Measurements from ENCODE around the gene FHIT. TPM values are rescaled to one million over a fixed set of nuclear protein-coding genes. Genes with fewer than 3 reads are reported as not detected.

FHIT gene
- total and polyA plus RNA-seq, 2 of the 4 experiments (the other 2 are of a cell fraction): 0.07 TPM; not detected in 1

- no peak for ATAC-seq (ENCODE audit: low read depth)
- H4K8ac ChIP-seq (ENCODE audit: low read depth in 2 of 2, low read length in 2 of 2): no peak overlapping the region
- H4K91ac ChIP-seq (ENCODE audit: insufficient read depth, low read depth, low read length): no peak overlapping the region
- H3K4me1 ChIP-seq (ENCODE audit: control insufficient read depth, insufficient read depth, low read length): no peaks in the 10 kb centered on the region
- H2AK9ac ChIP-seq (replicated peaks; ENCODE audit: low read depth, low read length, poor library complexity): no peak overlapping the region
- H3K79me1 ChIP-seq (ENCODE audit: low read depth in 1 of 2, low read length in 2 of 2): no peaks in the 10 kb centered on the region
- WGBS, 2 experiments (ENCODE audit: extremely low coverage in 2 of 2, insufficient read length in 1 of 2): 100% methylated on average over 1 of the region's 2 CpGs; no CpG with 5 or more reads in 1 of the 2 experiments
- no peak overlapping the region for H4K5ac ChIP-seq (ENCODE audit: low read depth, low read length)
- H3K27me3 ChIP-seq (ENCODE audit: control insufficient read depth, insufficient read depth, low read length): no peaks in the 10 kb centered on the region
- no peak overlapping the region for H3K18ac ChIP-seq (ENCODE audit: low read depth, low read length)
- no peaks in the 10 kb centered on the region for H3K9me1 ChIP-seq (ENCODE audit: insufficient read depth, low read length)
- no peak overlapping the region for H2AFZ ChIP-seq (replicated peaks; ENCODE audit: low read length, poor library complexity)
- no peak overlapping the region for H2BK120ac ChIP-seq (ENCODE audit: low read depth, low read length)
- no peak overlapping the region for H2BK20ac ChIP-seq (ENCODE audit: low read depth, low read length)
- BruUV-seq (replicated peaks): no TSS peak
- no peaks in the 10 kb centered on the region for H4K20me1 ChIP-seq (ENCODE audit: insufficient read depth, low read length)
- H2AK5ac ChIP-seq (ENCODE audit: low read depth, low read length): no peak overlapping the region
- H3K36me3 ChIP-seq (ENCODE audit: control insufficient read depth, insufficient read depth, low read length): no peaks in the 10 kb centered on the region
- dilution Hi-C loops (cut with HindIII; ENCODE audit: low sequenced_read_pairs, unreplicated experiment) (no loop called here), intact Hi-C loops (cut with micrococcal nuclease) (no loop called here), in situ Hi-C loops (cut with MboI; ENCODE audit: low sequenced_read_pairs) (no loop called here)
- no peak overlapping the region for H3K27ac ChIP-seq (ENCODE audit: insufficient read depth, low read length)
- ChIA-PET CTCF (no interaction called here), POLR2A (ENCODE audit: unreplicated experiment) (no interaction called here)
- no peak overlapping the region for H3K56ac ChIP-seq (ENCODE audit: extremely low read depth, insufficient read depth, low read length)
- no peaks in the 10 kb centered on the region for H3K9me3 ChIP-seq (ENCODE audit: control insufficient read depth, insufficient read depth, low read length)
- H3K4me3 ChIP-seq (ENCODE audit: insufficient read depth, low read depth, low read length): no peak overlapping the region
- no peak overlapping the region for H3K9ac ChIP-seq (ENCODE audit: low read depth, low read length)
- H3K23ac ChIP-seq (ENCODE audit: low read depth, low read length): no peak overlapping the region
- TF ChIP-seq POLR2A (IDR thresholded peaks at IDR 0.05; ENCODE audit: low read depth, low read length) (no peak), MAZ (IDR thresholded peaks at IDR 0.05; ENCODE audit: borderline replicate concordance, low read depth, low read length) (no peak), RCOR1 (IDR thresholded peaks at IDR 0.05; ENCODE audit: insufficient replicate concordance, low read length) (no peak), MAFK (IDR thresholded peaks at IDR 0.05; ENCODE audit: low read depth, low read length) (no peak), RAD21 (IDR thresholded peaks at IDR 0.05; ENCODE audit: low read length) (no peak), CEBPB (IDR thresholded peaks at IDR 0.05; ENCODE audit: low read depth, low read length) (no peak), FOS (IDR thresholded peaks at IDR 0.05; ENCODE audit: low read depth, low read length) (no peak), SMC3 (IDR thresholded peaks at IDR 0.05; ENCODE audit: low read depth, low read length) (no peak), BHLHE40 (IDR thresholded peaks at IDR 0.05; ENCODE audit: low read depth, low read length) (no peak), NFE2L2 (IDR thresholded peaks at IDR 0.05; ENCODE audit: low read depth, low read length) (no peak), RFX5 (IDR thresholded peaks at IDR 0.05; ENCODE audit: low read depth, low read length) (no peak), MXI1 (IDR thresholded peaks at IDR 0.05; ENCODE audit: borderline replicate concordance, low read depth, low read length) (no peak), CHD1 (IDR thresholded peaks at IDR 0.05; ENCODE audit: low read depth, low read length) (no peak)
- TF ChIP-seq, protein P1, sequence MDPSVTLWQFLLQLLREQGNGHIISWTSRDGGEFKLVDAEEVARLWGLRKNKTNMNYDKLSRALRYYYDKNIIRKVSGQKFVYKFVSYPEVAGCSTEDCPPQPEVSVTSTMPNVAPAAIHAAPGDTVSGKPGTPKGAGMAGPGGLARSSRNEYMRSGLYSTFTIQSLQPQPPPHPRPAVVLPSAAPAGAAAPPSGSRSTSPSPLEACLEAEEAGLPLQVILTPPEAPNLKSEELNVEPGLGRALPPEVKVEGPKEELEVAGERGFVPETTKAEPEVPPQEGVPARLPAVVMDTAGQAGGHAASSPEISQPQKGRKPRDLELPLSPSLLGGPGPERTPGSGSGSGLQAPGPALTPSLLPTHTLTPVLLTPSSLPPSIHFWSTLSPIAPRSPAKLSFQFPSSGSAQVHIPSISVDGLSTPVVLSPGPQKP (IDR thresholded peaks at IDR 0.05; ENCODE audit: borderline replicate concordance, low read depth, low read length): no peak
- TF ChIP-seq, protein P2, sequence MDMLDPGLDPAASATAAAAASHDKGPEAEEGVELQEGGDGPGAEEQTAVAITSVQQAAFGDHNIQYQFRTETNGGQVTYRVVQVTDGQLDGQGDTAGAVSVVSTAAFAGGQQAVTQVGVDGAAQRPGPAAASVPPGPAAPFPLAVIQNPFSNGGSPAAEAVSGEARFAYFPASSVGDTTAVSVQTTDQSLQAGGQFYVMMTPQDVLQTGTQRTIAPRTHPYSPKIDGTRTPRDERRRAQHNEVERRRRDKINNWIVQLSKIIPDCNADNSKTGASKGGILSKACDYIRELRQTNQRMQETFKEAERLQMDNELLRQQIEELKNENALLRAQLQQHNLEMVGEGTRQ (IDR thresholded peaks at IDR 0.05; ENCODE audit: low read depth, low read length): no peak
- TF ChIP-seq, protein P3, sequence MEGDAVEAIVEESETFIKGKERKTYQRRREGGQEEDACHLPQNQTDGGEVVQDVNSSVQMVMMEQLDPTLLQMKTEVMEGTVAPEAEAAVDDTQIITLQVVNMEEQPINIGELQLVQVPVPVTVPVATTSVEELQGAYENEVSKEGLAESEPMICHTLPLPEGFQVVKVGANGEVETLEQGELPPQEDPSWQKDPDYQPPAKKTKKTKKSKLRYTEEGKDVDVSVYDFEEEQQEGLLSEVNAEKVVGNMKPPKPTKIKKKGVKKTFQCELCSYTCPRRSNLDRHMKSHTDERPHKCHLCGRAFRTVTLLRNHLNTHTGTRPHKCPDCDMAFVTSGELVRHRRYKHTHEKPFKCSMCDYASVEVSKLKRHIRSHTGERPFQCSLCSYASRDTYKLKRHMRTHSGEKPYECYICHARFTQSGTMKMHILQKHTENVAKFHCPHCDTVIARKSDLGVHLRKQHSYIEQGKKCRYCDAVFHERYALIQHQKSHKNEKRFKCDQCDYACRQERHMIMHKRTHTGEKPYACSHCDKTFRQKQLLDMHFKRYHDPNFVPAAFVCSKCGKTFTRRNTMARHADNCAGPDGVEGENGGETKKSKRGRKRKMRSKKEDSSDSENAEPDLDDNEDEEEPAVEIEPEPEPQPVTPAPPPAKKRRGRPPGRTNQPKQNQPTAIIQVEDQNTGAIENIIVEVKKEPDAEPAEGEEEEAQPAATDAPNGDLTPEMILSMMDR (conservative IDR thresholded peaks at IDR 0.05; ENCODE audit: low read depth, low read length): no peak
- H3K14ac ChIP-seq (replicated peaks; ENCODE audit: low read depth, low read length): no peak overlapping the region
- H2BK15ac ChIP-seq (ENCODE audit: low read depth, low read length): no peak overlapping the region
- H2BK5ac ChIP-seq (ENCODE audit: low read depth, low read length, poor library complexity, severe bottlenecking): no peak overlapping the region
- no peak for DNase-seq
- H3K4me2 ChIP-seq (ENCODE audit: low read depth, low read length): no peak overlapping the region
- H3K4ac ChIP-seq (ENCODE audit: low read depth, low read length): no peak overlapping the region
These were observed 1226.9 kb downstream of the FHIT start for GRCh38 chr3:60024400-60024799.
